HS-27A (cell line): Measurements from ENCODE around the gene THAP4.

Experiments used
- DNase-seq: peaks from one replicate; pipeline ENCODE4 v3.0.0-alpha.2; 2012; ENCODE audit warnings: low read depth, missing footprints

The THAP4 gene

DNA sequence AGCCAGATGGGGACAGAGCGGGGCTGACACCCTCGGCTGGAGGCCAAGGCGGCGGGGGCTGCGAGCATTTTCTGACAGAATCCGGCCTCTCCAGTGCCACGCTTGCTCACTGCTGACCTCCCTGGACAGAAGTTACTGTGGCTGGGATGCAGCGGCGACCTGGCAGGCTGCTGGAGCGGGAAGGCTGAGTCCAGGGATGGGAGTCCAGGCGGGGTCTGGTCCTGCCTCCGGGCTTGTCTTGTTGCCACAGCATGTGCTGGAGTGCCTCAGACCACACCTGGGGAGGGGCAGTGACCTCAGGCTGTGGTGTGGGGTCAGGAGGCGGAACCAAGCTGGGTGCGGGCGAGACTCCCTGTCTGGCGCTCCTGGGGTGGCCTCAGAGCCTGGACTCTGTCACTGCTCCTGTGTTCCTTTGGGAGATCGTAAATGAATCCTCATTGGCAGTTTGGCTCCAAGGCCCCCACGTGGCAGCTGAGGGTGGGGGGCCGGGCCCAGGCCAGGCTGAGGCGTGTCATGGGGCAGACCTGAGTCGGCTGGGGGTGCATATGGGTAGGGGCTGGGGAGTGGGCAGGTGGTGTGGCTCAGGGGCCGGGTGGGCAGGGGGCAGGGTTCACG lies 72.9 kb downstream of the THAP4 start:
- DNase-seq = no peak

DNA sequence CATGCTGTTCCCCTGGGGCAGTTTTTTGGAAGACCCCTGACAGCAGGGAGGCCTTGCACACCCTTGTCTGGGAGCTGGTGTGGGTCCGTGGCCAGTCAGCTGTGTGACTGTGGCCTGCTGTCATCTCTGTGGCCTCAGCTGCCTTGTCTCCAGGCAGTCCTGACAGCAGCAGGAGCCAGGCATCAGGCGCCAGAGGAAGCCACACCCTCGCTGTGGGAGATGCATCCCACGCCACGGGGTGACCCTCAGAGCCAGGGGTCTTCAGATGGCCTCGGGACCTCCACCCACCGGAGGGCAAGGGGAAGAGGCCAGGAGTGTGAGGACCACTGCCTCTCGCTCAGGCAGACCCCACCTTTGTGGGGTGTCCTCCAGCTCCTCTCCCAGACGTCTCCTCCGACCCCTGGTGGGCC lies 73.4 kb downstream of the THAP4 start:
- no peak for DNase-seq

DNA sequence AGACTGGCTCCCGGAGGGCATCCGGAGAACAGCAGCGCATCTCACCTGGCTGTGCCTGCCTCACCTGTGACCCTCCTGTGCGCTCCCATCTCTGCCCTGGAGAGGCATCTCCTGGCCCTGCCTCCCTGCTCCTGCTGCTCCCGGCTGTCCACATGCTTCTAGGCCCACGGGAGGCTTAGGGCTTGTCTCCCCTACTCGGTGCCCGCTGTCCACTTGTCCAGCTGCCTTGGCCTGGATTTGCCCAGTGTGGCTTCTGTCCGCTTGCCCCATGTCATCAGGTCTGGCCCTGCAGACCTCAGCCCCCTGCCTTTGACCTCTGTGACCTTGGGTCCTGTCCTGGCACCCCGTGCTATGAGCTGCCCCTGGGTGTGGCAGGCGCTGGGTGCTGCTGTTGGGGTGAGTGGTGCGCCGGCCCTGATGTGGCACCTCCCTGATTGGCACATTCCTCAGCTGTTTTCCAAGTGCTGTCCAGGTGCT lies 73.9 kb downstream of the THAP4 start:
- no peak for DNase-seq

- no peak for DNase-seq
These were observed 74.6 kb downstream of the THAP4 start for GRCh38 chr2:241562269-241562891.

DNA sequence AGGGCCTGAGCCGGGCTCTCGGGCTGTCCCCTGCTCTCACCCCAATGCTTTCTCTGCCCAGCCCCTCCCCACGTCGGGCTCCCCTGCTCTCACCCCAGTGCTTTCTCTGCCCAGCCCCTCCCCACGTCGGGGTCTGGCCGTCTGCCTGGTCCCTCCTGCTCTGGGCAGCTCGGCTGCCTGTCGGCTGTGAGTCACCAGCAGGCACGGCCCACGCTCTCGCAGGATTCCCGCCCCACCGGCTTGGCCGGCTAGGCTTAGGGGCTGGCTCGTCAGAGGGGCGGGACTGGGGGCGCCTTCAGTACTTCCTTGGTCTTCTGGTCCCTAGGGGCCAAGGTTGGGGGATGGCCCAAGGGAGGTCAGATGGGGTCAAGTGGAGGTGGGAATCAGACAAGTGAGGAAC lies 75.1 kb downstream of the THAP4 start:
- DNase-seq = no peak

DNA sequence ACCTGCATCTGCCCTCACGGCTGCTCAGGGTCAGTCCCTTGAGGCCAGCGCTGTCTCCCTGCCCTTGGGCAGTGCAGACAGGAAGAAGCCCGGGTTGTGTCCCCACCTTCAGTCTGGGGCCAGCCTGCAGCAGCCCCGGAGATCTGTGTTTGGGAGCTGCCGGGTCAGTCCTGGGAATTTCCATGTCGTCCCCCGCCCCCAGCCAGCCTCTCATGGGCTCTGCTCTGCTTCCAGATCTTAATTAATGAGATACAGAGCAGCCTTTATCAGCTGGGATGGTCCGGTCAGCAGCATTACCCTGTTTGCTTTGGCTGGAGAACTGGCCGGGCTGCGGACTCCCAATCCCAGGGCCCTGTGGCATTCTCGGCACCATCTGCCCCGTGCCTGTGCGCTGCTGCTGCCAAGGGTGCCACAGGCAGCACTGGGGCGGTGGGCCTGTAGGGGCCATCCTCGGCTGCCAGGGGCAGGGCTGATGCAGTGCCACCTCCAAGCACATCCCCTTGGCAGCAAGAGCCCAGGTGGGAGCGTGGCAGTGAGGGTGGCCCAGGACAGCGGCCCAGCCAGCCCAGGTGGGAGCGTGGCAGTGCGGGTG lies 76.0 kb downstream of the THAP4 start:
- no peak for DNase-seq

GRCh38 chr2:241560162-241560882 lies 76.6 kb downstream of the THAP4 start:
- no peak for DNase-seq

- DNase-seq = no peak
These were observed 77.4 kb downstream of the THAP4 start for GRCh38 chr2:241559323-241560161.

DNA sequence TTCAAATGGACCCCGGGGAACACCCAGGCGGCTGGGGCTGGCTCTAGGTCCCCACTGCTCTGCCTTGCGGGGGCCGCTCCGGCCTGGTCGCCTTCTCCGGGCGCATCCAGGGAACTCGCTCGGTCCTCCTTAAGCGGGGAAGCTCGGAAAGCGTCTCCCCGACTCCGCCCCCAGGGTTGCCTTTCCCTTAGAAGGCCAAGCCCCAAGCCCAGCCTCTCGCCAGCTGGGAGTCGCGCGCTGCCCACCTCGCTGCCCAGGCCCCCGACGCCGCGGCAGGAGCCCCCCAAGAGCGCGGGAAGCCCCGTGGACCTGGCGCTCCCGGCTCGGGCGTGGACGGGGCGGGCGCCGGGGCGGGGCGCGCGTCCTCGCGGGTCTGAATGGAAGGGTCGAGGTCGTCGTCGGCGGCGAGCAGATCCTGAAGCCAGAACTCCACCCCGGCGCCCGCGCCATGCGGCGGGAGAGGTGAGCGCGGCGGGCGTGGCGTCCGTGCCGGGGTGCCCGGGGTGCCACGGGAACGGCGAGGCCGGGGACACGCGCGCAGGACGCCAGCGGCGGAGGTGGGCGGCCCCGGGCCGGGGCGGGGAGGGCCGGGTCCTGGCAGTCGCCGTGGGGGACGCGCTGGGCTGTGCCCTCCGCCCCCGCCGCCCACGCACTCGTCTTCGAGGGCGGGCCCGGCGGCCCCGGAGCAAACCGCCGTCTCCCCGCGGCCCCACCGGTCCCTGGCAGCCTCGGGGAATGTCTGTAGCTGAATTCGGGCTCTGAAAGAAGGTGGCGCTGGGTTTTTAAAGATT lies 78.2 kb downstream of the THAP4 start, which contains the start of gene BOK:
TSS of gene BOK (plus strand) at position 214 of the 791 bp plus-strand sequence. CDS start 739 bp downstream, outside the sequence.
- no peak for DNase-seq

GRCh38 chr2:241556746-241557145 lies 80.2 kb downstream of the THAP4 start:
- DNase-seq = no peak

GRCh38 chr2:241555711-241556110 lies 81.2 kb downstream of the THAP4 start:
- DNase-seq = no peak

DNA sequence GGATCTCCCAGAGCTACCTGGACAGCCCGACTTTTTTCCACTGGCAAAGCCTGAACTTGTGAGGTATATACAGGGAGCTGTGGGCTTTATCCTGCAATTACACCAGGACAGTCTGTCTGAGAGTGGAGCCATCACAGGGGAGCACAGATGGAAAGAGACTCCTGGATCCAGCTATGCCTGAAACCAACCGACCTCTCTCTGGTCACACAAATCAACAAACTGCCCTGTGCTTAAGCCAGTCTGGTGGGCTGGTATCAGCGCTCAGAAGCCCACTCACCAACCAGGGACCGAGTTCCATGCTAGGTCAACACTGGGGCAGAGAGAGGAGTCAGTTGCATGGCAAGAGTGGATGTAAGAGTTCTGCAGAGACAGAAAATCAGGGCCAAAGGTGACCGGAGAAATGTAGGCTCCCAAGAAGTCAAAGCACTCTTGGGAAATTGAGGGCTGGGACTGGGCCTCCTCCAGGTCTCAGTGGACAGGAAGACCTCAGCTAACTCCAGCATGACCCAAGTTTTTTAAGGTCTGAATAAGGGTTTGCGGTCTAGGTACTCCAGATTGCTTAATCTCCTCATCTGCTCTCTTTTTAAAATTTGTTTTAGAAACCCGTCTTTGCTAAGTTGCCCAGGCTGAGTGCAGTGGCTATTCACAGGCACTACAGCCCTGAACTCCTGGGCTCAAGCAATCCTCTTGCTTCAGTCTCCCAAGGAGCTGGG lies 82.2 kb downstream of the THAP4 start:
- DNase-seq = no peak

DNA sequence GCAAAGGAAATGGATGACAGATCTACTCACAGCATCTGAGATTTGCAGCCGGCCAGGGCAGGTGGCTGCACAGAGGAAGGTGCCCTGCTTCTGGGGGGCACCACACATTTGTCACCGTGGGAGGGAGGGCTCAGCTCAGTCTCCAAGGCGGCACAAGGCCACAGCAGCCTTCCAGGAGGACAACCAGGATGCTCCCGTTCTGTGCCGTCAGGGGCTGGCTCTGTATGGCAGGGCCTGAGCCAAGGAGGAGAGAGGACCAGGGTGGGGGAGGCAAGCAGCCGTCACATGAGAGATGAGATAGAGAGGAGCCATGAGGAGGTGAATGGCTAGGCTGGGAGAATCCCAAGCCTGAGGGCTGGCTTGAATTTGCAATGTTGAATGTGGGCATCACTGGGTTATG lies 83.0 kb downstream of the THAP4 start:
- no peak for DNase-seq

- no peak for DNase-seq
These were observed 83.5 kb downstream of the THAP4 start for GRCh38 chr2:241553512-241553830.

GRCh38 chr2:241551998-241552737 lies 84.8 kb downstream of the THAP4 start:
- DNase-seq = no peak

DNA sequence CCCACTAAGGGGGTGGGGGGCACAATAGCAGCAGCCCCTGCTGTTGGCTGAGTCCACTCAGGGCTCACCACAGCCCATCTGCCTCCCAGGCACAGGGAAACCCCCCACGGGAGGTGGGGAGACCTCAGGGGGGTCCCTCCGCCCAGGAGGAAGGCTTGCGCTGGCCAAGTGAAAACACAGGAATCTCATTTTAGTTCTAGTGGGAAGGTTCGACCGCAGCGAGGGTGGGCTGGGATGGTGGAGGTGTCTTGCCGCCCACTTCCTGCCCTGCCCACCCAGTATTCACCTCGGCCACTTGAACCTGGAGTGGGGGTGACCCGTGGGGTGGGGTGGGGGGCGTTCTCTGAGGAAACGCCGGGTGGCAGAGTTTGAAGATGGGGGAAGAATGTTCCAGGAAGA lies 85.4 kb downstream of the THAP4 start:
- DNase-seq = no peak

DNA sequence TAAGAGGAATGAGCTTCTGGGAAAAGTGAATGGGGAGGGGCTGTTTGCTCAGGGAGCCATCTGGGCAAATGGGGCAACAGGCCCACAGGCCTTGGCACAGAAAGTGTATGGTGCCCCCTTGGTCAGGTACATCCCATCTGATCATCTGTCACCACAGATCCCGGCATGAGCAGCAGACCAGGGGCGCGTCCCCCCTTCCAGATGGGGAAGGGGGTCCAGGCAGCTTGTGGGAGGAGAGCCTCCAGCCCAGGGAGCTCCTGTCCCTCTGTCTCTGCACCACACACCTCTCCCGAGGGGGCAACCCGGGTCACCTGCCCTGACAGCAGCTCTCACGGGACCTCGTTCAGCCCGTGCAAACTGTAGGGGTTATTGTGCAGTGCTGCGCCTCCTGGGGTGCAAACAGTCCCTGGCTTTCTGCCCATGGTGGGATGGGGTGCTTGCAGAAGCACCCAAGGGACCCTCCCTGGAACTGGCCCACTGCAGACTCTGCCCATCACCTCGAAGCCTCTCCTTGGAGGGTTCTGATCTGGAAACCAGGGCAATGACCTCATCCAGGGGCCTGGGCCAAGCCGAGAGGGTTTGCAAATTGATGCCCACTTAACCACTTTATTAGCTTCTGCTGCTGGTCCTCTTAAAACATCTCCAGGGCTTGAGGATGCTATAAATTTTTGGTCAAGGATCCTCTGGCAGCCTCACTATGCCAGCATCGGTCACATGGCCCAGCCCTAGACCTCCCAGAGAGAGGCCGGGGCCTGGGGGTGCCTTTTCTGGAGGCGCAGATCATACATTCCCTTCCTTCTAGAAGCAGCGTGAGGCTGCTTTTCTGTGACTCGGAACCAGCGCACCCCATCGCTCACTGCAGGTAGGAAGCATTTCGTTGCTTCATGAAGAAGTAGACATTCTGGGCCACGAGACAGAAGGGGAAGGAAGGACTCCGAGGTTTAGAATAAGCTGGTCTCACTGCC lies 86.1 kb downstream of the THAP4 start:
- DNase-seq = no peak

GRCh38 chr2:241548451-241548835 lies 88.5 kb downstream of the THAP4 start:
- DNase-seq = no peak
